PC-9 (cell line): ENCODE measurements around the gene ZNF211. TPM values are rescaled to one million over a fixed set of nuclear protein-coding genes. Genes with fewer than 3 reads are reported as not detected.

ENCODE experiments used
- BruUV-seq: library from RNA; stranded (reverse); fragments of 400-500 nt; replicated peaks from 2 replicates; lab custom pipeline; 2021; lab: Mats Ljungman, UMichigan
- CTCF ChIA-PET: fragments of 300-600 bp; sonication (Branson Sonifier 250); formaldehyde crosslinking; loops from one replicate; lab custom pipeline; 2022; ENCODE audit warnings: antibody characterized with exemption; lab: Charles Lee
- POLR2A ChIA-PET: fragments of 300-600 bp; sonication (Branson Sonifier 250); formaldehyde crosslinking; loops from one replicate; lab custom pipeline; 2022; ENCODE audit warnings: antibody characterized with exemption; ENCODE audit not compliant: unreplicated experiment; lab: Charles Lee
- DNase-seq, 2 experiments: peaks; one replicate each; pipeline versions ENCODE4 v3.0.0 to v3.0.0-alpha.2; 2015 to 2022; ENCODE audit warnings: mixed read lengths in 1 of 2
- H2AFZ ChIP-seq: fragments of 200-600 bp; sonication (generic); 2 replicates; pipeline ENCODE4 v1.8.1; 2017; ENCODE audit warnings: antibody characterized with exemption
- H3F3A ChIP-seq: fragments of 200-600 bp; sonication (generic); 2 replicates; pipeline ENCODE4 v1.8.1; 2017; ENCODE audit warnings: antibody characterized with exemption, mild to moderate bottlenecking, low read depth; ENCODE audit not compliant: insufficient read depth
- H3K27ac ChIP-seq: fragments of 200-600 bp; sonication (generic); 2 replicates; pipeline ENCODE4 v1.6.1; 2016; ENCODE audit warnings: mixed run types
- H3K27me3 ChIP-seq: fragments of 200-600 bp; sonication (generic); 2 replicates; pipeline ENCODE4 v1.6.1; 2016; ENCODE audit warnings: low read depth, mixed run types; ENCODE audit not compliant: insufficient read depth
- H3K36me3 ChIP-seq: fragments of 200-600 bp; sonication (generic); 2 replicates; pipeline ENCODE4 v1.6.1; 2016; ENCODE audit warnings: low read depth, mixed run types
- H3K4me1 ChIP-seq: fragments of 200-600 bp; sonication (generic); replicated peaks from 2 replicates; pipeline ENCODE4 v1.6.1; 2016; ENCODE audit warnings: mixed run types; ENCODE audit not compliant: insufficient read depth
- H3K4me2 ChIP-seq: fragments of 200-600 bp; sonication (generic); 2 replicates; pipeline ENCODE4 v1.6.1; 2017; ENCODE audit warnings: mixed run types
- H3K4me3 ChIP-seq: fragments of 200-600 bp; sonication (generic); 2 replicates; pipeline ENCODE4 v1.6.1; 2016; ENCODE audit warnings: mixed run types
- H3K79me2 ChIP-seq: fragments of 200-600 bp; sonication (generic); 2 replicates; pipeline ENCODE4 v1.6.1; 2017; ENCODE audit warnings: low read depth, mixed run types
- H3K9me2 ChIP-seq: fragments of 200-600 bp; sonication (generic); 2 replicates; pipeline ENCODE4 v1.8.1; 2017; ENCODE audit warnings: mild to moderate bottlenecking; ENCODE audit not compliant: insufficient read depth
- H3K9me3 ChIP-seq: fragments of 200-600 bp; sonication (generic); 2 replicates; pipeline ENCODE4 v1.8.1; 2016; ENCODE audit warnings: low read depth; ENCODE audit not compliant: insufficient read depth
- H4K20me1 ChIP-seq: fragments of 200-600 bp; sonication (generic); 2 replicates; pipeline ENCODE4 v1.8.1; 2017; ENCODE audit not compliant: insufficient read depth
- EZH2 ChIP-seq: fragments of 200-600 bp; sonication (generic); IDR thresholded peaks from 2 replicates; pipeline ENCODE4 v1.8.0; 2017; ENCODE audit warnings: antibody characterized with exemption, low read depth
- intact Hi-C: fragments of 100-400 bp; cut with micrococcal nuclease; formaldehyde crosslinking; loops from one replicate; pipeline ENCODE4 v1.10.0; 2022; ENCODE audit not compliant: unreplicated experiment
- total RNA-seq: library from RNA; stranded (reverse); gene quantifications from 2 replicates; pipeline ENCODE4 v1.2.3, GENCODE V29; 2021
- TF ChIP-seq, protein P1 (sequence below): fragments of 200-600 bp; sonication (generic); conservative IDR thresholded peaks from 2 replicates; pipeline ENCODE4 v1.6.1; 2017; ENCODE audit warnings: mixed run types, antibody characterized with exemption, mild to moderate bottlenecking, moderate library complexity

ZNF211 gene
- total RNA-seq, 1 experiment from 2014 or later, result 7.9 TPM

DNA sequence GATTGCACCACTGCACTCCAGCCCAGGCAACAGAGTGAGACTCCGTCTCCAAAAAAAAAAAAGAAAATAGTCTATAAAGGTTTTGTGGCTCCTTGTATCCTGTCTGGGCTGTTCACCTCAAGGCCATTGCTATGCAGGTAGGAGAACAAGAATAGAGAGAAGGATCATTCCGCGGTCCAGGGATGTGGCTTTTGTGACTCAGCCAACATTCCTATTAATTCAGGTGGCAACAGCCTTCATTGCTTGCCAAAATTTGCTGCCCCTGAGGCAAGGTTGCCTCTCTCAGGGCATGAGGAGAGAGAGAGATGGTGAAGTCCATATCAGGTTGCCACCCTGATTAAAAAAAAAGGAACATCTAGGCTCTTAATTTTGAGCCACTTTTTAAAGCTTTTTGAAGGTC lies 56.8 kb downstream of the ZNF211 start:
- BruUV-seq, result no TSS peak
- H3K4me1 ChIP-seq, result no peaks in the 10 kb centered on the region
- peaks cover 65% of the 10 kb centered on the region for H3K36me3 ChIP-seq
- TF ChIP-seq, protein P1, sequence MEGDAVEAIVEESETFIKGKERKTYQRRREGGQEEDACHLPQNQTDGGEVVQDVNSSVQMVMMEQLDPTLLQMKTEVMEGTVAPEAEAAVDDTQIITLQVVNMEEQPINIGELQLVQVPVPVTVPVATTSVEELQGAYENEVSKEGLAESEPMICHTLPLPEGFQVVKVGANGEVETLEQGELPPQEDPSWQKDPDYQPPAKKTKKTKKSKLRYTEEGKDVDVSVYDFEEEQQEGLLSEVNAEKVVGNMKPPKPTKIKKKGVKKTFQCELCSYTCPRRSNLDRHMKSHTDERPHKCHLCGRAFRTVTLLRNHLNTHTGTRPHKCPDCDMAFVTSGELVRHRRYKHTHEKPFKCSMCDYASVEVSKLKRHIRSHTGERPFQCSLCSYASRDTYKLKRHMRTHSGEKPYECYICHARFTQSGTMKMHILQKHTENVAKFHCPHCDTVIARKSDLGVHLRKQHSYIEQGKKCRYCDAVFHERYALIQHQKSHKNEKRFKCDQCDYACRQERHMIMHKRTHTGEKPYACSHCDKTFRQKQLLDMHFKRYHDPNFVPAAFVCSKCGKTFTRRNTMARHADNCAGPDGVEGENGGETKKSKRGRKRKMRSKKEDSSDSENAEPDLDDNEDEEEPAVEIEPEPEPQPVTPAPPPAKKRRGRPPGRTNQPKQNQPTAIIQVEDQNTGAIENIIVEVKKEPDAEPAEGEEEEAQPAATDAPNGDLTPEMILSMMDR, result no peak
- no peak for TF ChIP-seq EZH2
- H4K20me1 ChIP-seq, result no peaks in the 10 kb centered on the region
- H3K9me3 ChIP-seq, result peaks cover 91% of the 10 kb centered on the region
- CTCF ChIA-PET, result no interaction called here
- H3K27ac ChIP-seq, result no peak overlapping the region
- peaks cover 42% of the 10 kb centered on the region for H3K79me2 ChIP-seq
- H3K9me2 ChIP-seq, result no peaks in the 10 kb centered on the region
- peak in 1 of 2 experiments; percentile 59 for DNase-seq
- intact Hi-C loops, result no loop called here
- H3K27me3 ChIP-seq, result no peaks in the 10 kb centered on the region
- H3K4me3 ChIP-seq, result no peak overlapping the region
- H3K4me2 ChIP-seq, result no peak overlapping the region
- POLR2A ChIA-PET, result no interaction called here
- peaks cover 9% of the 10 kb centered on the region; the same call in 1 of the 2 replicates for H3F3A ChIP-seq
- no peak overlapping the region for H2AFZ ChIP-seq

Other genes with a start within 250 kb of the ZNF211 start
- 18.0 and 18.2 TPM in 2 replicates for gene ZNF548, start 243.3 kb upstream of the ZNF211 start, total RNA-seq
- gene ZNF17, start 222.0 kb upstream of the ZNF211 start, total RNA-seq, result 10.5 TPM in 2 replicates
- 17.9 and 19.4 TPM in 2 replicates for gene ZNF749, start 197.8 kb upstream of the ZNF211 start, total RNA-seq
- gene VN1R1, start 176.0 kb upstream of the ZNF211 start, total RNA-seq, result 0.70 and 0.98 TPM in 2 replicates
- 8.3 and 9.1 TPM in 2 replicates for gene ZNF772, start 155.6 kb upstream of the ZNF211 start, total RNA-seq
- 12.9 and 15.2 TPM in 2 replicates for gene ZNF419, start 145.4 kb upstream of the ZNF211 start, total RNA-seq
- 12.1 and 14.0 TPM in 2 replicates for gene ZNF773, start 133.2 kb upstream of the ZNF211 start, total RNA-seq
- gene ZNF549, start 105.8 kb upstream of the ZNF211 start, total RNA-seq, result 5.2 and 6.5 TPM in 2 replicates
- gene ZNF550, start 73.3 kb upstream of the ZNF211 start, total RNA-seq, result 18.2 and 19.8 TPM in 2 replicates
- gene ZNF416, start 54.3 kb upstream of the ZNF211 start, total RNA-seq, result 4.8 and 5.6 TPM in 2 replicates
- 2.2 TPM in 2 replicates for gene ZIK1, start 49.0 kb upstream of the ZNF211 start, total RNA-seq
- gene ZNF530, start 33.3 kb upstream of the ZNF211 start, total RNA-seq, result 9.5 and 10.5 TPM in 2 replicates
- gene ZNF134, start 18.9 kb upstream of the ZNF211 start, total RNA-seq, result 16.5 and 19.1 TPM in 2 replicates
- not detected in 2 replicates for gene ZSCAN4, start 35.8 kb downstream of the ZNF211 start, total RNA-seq
- gene ZNF551, start 48.8 kb downstream of the ZNF211 start, total RNA-seq, result 9.6 and 9.8 TPM in 2 replicates
- gene ZNF154, start 76.0 kb downstream of the ZNF211 start, total RNA-seq, result 0.17 and 0.20 TPM in 2 replicates
- gene ZNF671, start 94.5 kb downstream of the ZNF211 start, total RNA-seq, result 0.83 and 1.4 TPM in 2 replicates
- gene ZNF776, start 113.6 kb downstream of the ZNF211 start, total RNA-seq, result 16.9 and 17.8 TPM in 2 replicates
- 19.0 and 21.3 TPM in 2 replicates for gene ZNF586, start 136.5 kb downstream of the ZNF211 start, total RNA-seq
- gene ZNF552, start 181.7 kb downstream of the ZNF211 start, total RNA-seq, result 14.3 and 15.1 TPM in 2 replicates
- gene ZNF587B, start 197.1 kb downstream of the ZNF211 start, total RNA-seq, result 21.2 and 25.2 TPM in 2 replicates
- gene ZNF587, start 216.7 kb downstream of the ZNF211 start, total RNA-seq, result 62.2 and 68.0 TPM in 2 replicates